MM.1S (cell line): Measurements from ENCODE around the gene LRRC32.

Experiments
- EZH2 ChIP-seq: fragments of 300-600 bp; sonication (generic); optimal IDR thresholded peaks from 2 replicates; pipeline ENCODE3; 2017; ENCODE audit warnings: low read depth, mild to moderate bottlenecking, antibody characterized with exemption, low read length, mixed read lengths
- EZH2phosphoT487 ChIP-seq: fragments of 300-600 bp; sonication (generic); IDR thresholded peaks from 2 replicates; pipeline ENCODE4 v1.6.1; 2018; ENCODE audit warnings: antibody characterized with exemption, low read length

- TF ChIP-seq EZH2 (no peak), EZH2phosphoT487 (no peak)
These were observed 2.0 kb downstream of the LRRC32 start for GRCh38 chr11:76668362-76669155.
